ENCODE data around the gene FAM78A. TPM values are rescaled to one million over a fixed set of nuclear protein-coding genes. Genes with fewer than 3 reads are reported as not detected.
A peak's percentile ranks its signal among the peaks of the same experiment; 100 is the strongest.
"Not testable (repeated sequence)": the region's sequence is repeated elsewhere in the genome, so short reads cannot be mapped to it uniquely, and the experiment has no call there.

FAM78A gene
- total and polyA plus RNA-seq, 5 donors from 2014 or later: 16.6 to 95.6 (median 17.7) TPM

DNA sequence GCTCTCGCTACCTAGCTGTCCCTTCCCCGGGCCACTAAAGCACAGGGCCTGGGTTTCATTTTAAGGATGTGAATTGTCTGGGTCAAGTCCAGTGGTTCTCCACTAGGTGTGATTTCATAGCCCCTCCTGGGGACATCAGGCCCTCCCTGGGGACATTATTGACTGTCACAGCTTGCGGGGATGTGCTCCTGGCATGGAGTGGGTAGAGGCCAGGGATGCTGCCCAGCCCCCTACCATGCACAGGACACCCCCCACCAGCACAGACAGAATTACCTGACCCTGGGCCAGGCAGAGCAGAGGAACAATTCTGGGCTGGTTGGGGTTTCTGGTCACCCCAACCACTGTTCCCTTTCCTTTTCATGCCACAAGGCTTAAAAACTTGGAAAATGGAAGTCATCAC, 4.1 kb downstream of the FAM78A start:
- Mint-ChIP-seq H3K4me3 (peak overlapping the region; percentile 97 to 100 (median 100)), H3K27ac (peak overlapping the region; percentile 98 to 100 (median 98)), H3K4me1 (peaks cover 6 to 49% (median 28%) of the 10 kb centered on the region in 4 donors), H3K27me3 (peaks cover 13% of the 10 kb centered on the region), H3K9me3 (peaks cover 0 to 2% (median 0%) of the 10 kb centered on the region in 7 donors), H3K36me3 (peaks cover 43% of the 10 kb centered on the region)
- H3K27ac ChIP-seq (ENCODE audit: insufficient read depth, low read length, poor library complexity, severe bottlenecking): peak overlapping the region; percentile 90
- no peaks in the 10 kb centered on the region for H3K36me3 ChIP-seq (ENCODE audit: control insufficient read depth, insufficient read depth, low read length)
- ATAC-seq (ENCODE audit: low read depth in 2 of 2) (no peak), DNase-seq (no peak)
- H3K4me3 ChIP-seq (ENCODE audit: low read depth, low read length): peak overlapping the region; percentile 96
- no peaks in the 10 kb centered on the region for H3K9me3 ChIP-seq (ENCODE audit: control insufficient read depth in 2 of 2, low read length in 2 of 2)
- H3K27me3 ChIP-seq (ENCODE audit: control insufficient read depth, insufficient read depth, low read length): no peaks in the 10 kb centered on the region
- H3K4me1 ChIP-seq (ENCODE audit: control insufficient read depth, insufficient read depth, low read length, poor library complexity, severe bottlenecking): peaks cover 59% of the 10 kb centered on the region

DNA sequence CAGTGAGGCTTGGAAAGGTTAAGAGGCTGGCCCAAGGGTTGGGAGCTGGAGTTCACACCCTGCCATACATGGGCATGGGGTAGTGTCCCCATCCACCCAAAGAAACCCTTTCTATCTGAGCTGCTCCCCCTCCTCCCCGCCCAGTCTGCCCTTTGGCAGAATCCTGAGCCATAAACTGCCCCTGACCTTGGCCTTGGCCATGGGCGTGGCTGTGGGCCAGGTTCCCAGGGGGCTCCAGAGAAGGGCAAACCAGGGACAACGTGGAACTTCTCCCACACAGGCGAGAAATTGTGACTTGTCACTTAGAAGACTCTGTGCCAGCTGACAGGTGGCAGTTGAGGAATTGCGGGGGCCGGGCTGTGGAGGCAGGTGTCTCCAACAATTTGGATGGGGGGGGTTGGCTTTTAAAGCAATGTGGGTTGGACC, 4.8 kb downstream of the FAM78A start:
- Mint-ChIP-seq H3K27ac (peak overlapping the region; percentile 98 to 100 (median 98)), H3K9me3 (peaks cover 0 to 2% (median 0%) of the 10 kb centered on the region in 7 donors), H3K4me1 (peaks cover 6 to 56% (median 35%) of the 10 kb centered on the region in 4 donors), H3K27me3 (peaks cover 13% of the 10 kb centered on the region), H3K4me3 (peak overlapping the region; percentile 97 to 100 (median 100)), H3K36me3 (peaks cover 43% of the 10 kb centered on the region)
- Histone ChIP-seq H3K27me3 (ENCODE audit: control insufficient read depth, insufficient read depth, low read length) (no peaks in the 10 kb centered on the region), H3K27ac (ENCODE audit: insufficient read depth, low read length, poor library complexity, severe bottlenecking) (peak overlapping the region; percentile 90), H3K9me3 (ENCODE audit: control insufficient read depth in 2 of 2, low read length in 2 of 2) (no peaks in the 10 kb centered on the region), H3K4me1 (ENCODE audit: control insufficient read depth, insufficient read depth, low read length, poor library complexity, severe bottlenecking) (peaks cover 66% of the 10 kb centered on the region), H3K36me3 (ENCODE audit: control insufficient read depth, insufficient read depth, low read length) (no peaks in the 10 kb centered on the region), H3K4me3 (ENCODE audit: low read depth, low read length) (peak overlapping the region; percentile 96)
- no peak for ATAC-seq (ENCODE audit: low read depth in 2 of 2)
- DNase-seq: no peak

DNA sequence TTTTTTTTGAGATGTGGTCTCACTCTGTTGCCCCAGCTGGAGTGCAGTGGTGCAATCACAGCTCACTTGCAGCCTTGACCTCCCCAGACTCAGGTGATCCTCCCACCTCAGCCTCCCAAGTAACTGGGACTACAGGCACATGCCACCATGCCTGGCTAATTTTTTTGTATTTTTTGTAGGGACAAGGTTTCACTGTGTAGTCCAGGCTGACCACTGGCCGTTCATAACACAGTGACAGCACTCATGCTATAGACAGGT, 5.4 kb downstream of the FAM78A start:
- Mint-ChIP-seq H3K27me3 (peaks cover 13% of the 10 kb centered on the region), H3K4me3 (peak overlapping the region; percentile 97 to 100 (median 100)), H3K4me1 (peaks cover 10 to 61% (median 40%) of the 10 kb centered on the region in 4 donors), H3K27ac (peak overlapping the region; percentile 98 to 100 (median 98)), H3K36me3 (peaks cover 43% of the 10 kb centered on the region)
- H3K4me1 ChIP-seq (ENCODE audit: control insufficient read depth, insufficient read depth, low read length, poor library complexity, severe bottlenecking): peaks cover 71% of the 10 kb centered on the region
- not testable (repeated sequence) for ATAC-seq (ENCODE audit: low read depth in 2 of 2); H3K36me3 ChIP-seq (ENCODE audit: control insufficient read depth, insufficient read depth, low read length); DNase-seq; H3K27me3 ChIP-seq (ENCODE audit: control insufficient read depth, insufficient read depth, low read length); H3K9me3 ChIP-seq (ENCODE audit: control insufficient read depth in 2 of 2, low read length in 2 of 2); H3K9me3 Mint-ChIP-seq
- peak overlapping the region; percentile 90 for H3K27ac ChIP-seq (ENCODE audit: insufficient read depth, low read length, poor library complexity, severe bottlenecking)
- H3K4me3 ChIP-seq (ENCODE audit: low read depth, low read length): peak overlapping the region; percentile 96

DNA sequence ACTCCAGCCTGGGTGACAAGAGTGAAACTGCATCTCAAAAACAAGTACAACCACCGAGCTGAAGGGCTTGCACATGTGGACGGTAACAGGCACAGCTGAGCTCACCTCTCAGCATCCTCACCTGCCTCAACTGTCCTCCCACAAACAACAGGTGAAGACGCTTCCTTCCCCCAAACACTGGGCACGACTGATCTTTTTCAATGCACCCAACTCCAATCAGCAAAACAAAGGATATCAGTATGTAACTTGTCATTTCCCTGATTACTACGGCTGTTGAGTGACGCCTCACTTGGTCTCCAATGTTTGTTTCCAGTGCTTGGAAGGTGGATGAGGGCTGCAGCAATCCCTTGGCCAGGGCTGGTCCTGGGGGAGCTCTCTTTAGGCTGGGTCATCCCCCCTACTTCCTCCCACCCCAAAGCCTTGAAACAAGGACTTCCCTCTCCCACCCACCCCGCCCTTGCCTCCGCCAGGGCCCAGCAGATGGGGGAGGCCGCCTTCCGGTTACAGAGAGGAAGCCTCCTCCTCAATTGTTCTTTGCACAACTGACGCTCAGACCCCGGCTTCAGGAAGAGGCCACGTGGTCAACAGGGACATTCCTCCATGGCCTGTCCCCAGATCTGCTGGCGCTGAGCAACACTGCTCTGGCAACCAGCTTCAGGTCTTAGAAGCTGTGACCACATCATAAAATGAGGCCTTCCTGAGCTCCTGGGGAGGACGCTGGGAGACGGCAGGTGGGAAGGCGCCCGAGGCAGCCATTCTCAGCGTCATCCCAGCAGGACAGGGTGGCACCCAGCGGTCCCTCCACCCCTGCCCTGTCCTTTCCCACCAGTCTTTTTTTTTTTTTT, 5.9 kb downstream of the FAM78A start:
- peak; percentile 42 to 82 (median 54) for DNase-seq
- ATAC-seq (ENCODE audit: low read depth in 2 of 2): peak in 1 of 2 donors; percentile 17
- H3K9me3 ChIP-seq (ENCODE audit: control insufficient read depth in 2 of 2, low read length in 2 of 2): no peaks in the 10 kb centered on the region
- H3K4me3 Mint-ChIP-seq: peak overlapping the region; percentile 97 to 100 (median 100)
- H3K27me3 ChIP-seq (ENCODE audit: control insufficient read depth, insufficient read depth, low read length): no peaks in the 10 kb centered on the region
- peaks cover 0 to 2% (median 0%) of the 10 kb centered on the region in 7 donors for H3K9me3 Mint-ChIP-seq
- peak overlapping the region; percentile 96 for H3K4me3 ChIP-seq (ENCODE audit: low read depth, low read length)
- H3K27ac Mint-ChIP-seq: peak overlapping the region; percentile 98 to 100 (median 98)
- peaks cover 77% of the 10 kb centered on the region for H3K4me1 ChIP-seq (ENCODE audit: control insufficient read depth, insufficient read depth, low read length, poor library complexity, severe bottlenecking)
- peaks cover 10 to 67% (median 42%) of the 10 kb centered on the region in 4 donors for H3K4me1 Mint-ChIP-seq
- peaks cover 10% of the 10 kb centered on the region for H3K27me3 Mint-ChIP-seq
- H3K36me3 Mint-ChIP-seq: peaks cover 39% of the 10 kb centered on the region
- H3K27ac ChIP-seq (ENCODE audit: insufficient read depth, low read length, poor library complexity, severe bottlenecking): peak overlapping the region; percentile 90
- no peaks in the 10 kb centered on the region for H3K36me3 ChIP-seq (ENCODE audit: control insufficient read depth, insufficient read depth, low read length)

DNA sequence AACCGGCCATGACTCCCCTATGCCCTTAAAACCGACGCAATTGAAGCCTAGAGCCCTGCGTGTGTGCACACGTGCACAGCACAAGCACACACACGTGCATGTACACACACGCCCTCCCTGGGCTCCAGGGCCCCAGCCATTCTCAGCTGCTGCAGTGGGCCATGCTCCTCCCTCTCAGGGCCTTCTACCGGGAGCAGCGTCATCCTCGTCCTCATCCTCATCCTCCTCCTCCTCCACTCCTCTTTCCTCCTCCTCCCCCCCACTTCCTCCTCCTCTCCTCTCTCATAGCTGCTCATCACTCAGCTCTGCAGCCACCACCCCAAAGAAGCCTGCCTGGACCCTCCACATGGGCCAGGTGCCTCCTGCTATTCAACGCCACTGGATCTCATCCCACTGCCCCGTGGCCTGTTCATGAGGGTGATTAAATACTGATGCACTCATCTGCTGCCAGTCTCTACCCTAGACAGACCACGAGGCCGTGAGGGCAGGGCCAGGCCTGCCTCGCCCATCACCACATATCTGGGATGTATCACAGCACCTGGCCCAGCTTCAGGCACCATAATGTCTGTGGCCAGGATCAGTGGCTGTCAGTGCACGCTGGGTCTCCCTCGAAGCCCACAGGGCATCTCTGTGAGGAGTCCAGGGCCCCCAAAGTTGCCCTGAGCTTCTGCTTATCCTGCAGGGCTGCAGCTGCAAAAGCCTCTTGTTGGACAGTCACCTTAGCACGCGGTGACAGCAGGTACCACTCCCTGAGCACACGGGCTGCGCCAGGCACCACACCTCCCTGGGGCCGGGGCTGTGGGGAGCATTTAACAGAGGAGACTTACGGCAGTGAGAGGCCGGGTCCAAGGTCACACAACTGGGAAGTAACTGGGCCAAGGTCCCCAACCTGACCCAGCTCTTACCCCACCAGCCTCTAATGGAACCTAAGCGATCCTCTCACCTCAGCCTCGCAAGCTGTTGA, 9.8 kb downstream of the FAM78A start:
- Mint-ChIP-seq H3K36me3 (peaks cover 24% of the 10 kb centered on the region), H3K9me3 (no peaks in the 10 kb centered on the region), H3K4me1 (peaks cover 16 to 91% (median 60%) of the 10 kb centered on the region in 4 donors), H3K27me3 (peaks cover 9% of the 10 kb centered on the region), H3K27ac (peak overlapping the region; percentile 98 to 100 (median 99)), H3K4me3 (peak overlapping the region; percentile 89 to 100 (median 98))
- Histone ChIP-seq H3K4me3 (ENCODE audit: low read depth, low read length) (peak overlapping the region; percentile 75), H3K27ac (ENCODE audit: insufficient read depth, low read length, poor library complexity, severe bottlenecking) (peak overlapping the region; percentile 90), H3K36me3 (ENCODE audit: control insufficient read depth, insufficient read depth, low read length) (peaks cover 19% of the 10 kb centered on the region), H3K4me1 (ENCODE audit: control insufficient read depth, insufficient read depth, low read length, poor library complexity, severe bottlenecking) (peaks cover 93% of the 10 kb centered on the region), H3K9me3 (ENCODE audit: control insufficient read depth in 2 of 2, low read length in 2 of 2) (no peaks in the 10 kb centered on the region), H3K27me3 (ENCODE audit: control insufficient read depth, insufficient read depth, low read length) (no peaks in the 10 kb centered on the region)
- ATAC-seq (ENCODE audit: low read depth in 2 of 2): peak; percentile 27 to 30
- peak; percentile 32 to 72 (median 44) for DNase-seq

DNA sequence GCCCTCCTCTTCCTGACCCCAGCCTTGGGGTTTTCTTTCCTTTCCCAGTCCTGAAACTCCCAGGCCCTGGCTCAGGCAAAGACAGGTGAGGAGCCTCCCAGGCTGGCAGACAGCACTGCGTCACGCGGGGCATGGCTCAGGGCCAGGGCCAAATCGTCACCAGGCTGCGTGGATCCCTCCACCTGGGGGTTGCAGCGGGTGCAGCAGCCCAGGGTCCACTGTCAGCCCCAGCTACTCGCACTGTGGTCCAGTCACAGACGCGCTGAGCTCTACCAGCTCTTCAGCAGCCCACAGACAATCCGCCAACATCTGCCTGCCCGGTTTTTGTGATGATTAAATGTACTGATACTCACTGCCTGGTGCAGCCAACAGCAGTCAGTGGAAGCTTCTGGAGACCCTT, 12.1 kb downstream of the FAM78A start:
- Mint-ChIP-seq H3K27me3 (peaks cover 8% of the 10 kb centered on the region), H3K36me3 (peaks cover 29% of the 10 kb centered on the region), H3K27ac (peak overlapping the region; percentile 94 to 99 (median 98)), H3K9me3 (no peaks in the 10 kb centered on the region), H3K4me1 (peaks cover 10 to 86% (median 46%) of the 10 kb centered on the region in 4 donors), H3K4me3 (peak overlapping the region; percentile 86 to 99 (median 93))
- Histone ChIP-seq H3K4me1 (ENCODE audit: control insufficient read depth, insufficient read depth, low read length, poor library complexity, severe bottlenecking) (peaks cover 86% of the 10 kb centered on the region), H3K27me3 (ENCODE audit: control insufficient read depth, insufficient read depth, low read length) (no peaks in the 10 kb centered on the region), H3K9me3 (ENCODE audit: control insufficient read depth in 2 of 2, low read length in 2 of 2) (no peaks in the 10 kb centered on the region), H3K36me3 (ENCODE audit: control insufficient read depth, insufficient read depth, low read length) (peaks cover 41% of the 10 kb centered on the region), H3K27ac (ENCODE audit: insufficient read depth, low read length, poor library complexity, severe bottlenecking) (peak overlapping the region; percentile 90), H3K4me3 (ENCODE audit: low read depth, low read length) (no peak overlapping the region)
- DNase-seq (peak in 2 of 3 donors; percentile 33 to 34), ATAC-seq (ENCODE audit: low read depth in 2 of 2) (no peak)

DNA sequence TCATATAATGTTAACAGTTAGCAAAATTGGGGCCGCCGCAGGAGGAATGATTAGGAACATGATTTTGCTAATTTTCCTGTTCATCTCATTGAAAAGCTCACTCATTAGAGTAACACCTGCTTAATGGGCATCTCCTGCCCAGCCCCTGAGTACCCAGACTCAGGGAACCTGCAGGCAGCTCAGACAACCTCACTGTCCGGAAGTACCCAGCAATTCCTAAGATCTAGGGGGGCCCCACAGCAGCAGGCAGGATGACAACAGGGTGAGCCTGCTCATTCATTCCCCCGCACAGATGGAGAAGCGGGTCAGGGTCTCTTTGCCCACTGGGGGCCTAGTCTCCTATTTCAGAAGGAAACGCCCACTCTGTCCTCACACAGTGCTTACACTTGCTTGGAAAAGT, 12.6 kb downstream of the FAM78A start:
- ATAC-seq (ENCODE audit: low read depth in 2 of 2) (no peak), DNase-seq (no peak)
- Mint-ChIP-seq H3K4me1 (peaks cover 10 to 86% (median 42%) of the 10 kb centered on the region in 4 donors), H3K4me3 (peak overlapping the region; percentile 86 to 99 (median 93)), H3K27me3 (peaks cover 3% of the 10 kb centered on the region), H3K27ac (peak overlapping the region; percentile 94 to 99 (median 98)), H3K9me3 (no peaks in the 10 kb centered on the region), H3K36me3 (peaks cover 29% of the 10 kb centered on the region)
- peaks cover 47% of the 10 kb centered on the region for H3K36me3 ChIP-seq (ENCODE audit: control insufficient read depth, insufficient read depth, low read length)
- H3K9me3 ChIP-seq (ENCODE audit: control insufficient read depth in 2 of 2, low read length in 2 of 2): no peaks in the 10 kb centered on the region
- no peak overlapping the region for H3K4me3 ChIP-seq (ENCODE audit: low read depth, low read length)
- peak overlapping the region; percentile 90 for H3K27ac ChIP-seq (ENCODE audit: insufficient read depth, low read length, poor library complexity, severe bottlenecking)
- peaks cover 88% of the 10 kb centered on the region for H3K4me1 ChIP-seq (ENCODE audit: control insufficient read depth, insufficient read depth, low read length, poor library complexity, severe bottlenecking)
- no peaks in the 10 kb centered on the region for H3K27me3 ChIP-seq (ENCODE audit: control insufficient read depth, insufficient read depth, low read length)
